BJ (cell line): ENCODE data around the gene TRA2B. TPM values are rescaled to one million over a fixed set of nuclear protein-coding genes. Genes with fewer than 3 reads are reported as not detected.

Experiments
- CTCF ChIA-PET: fragments of 350-600 bp; formaldehyde crosslinking; extraction: SDS; loops from one replicate; lab custom pipeline; 2021; ENCODE audit warnings: antibody characterized with exemption, inconsistent platforms; lab: Yijun Ruan, JAX
- POLR2A ChIA-PET: fragments of 300-600 bp; sonication (Branson Sonifier 250); formaldehyde crosslinking; extraction: SDS; loops from one replicate; lab custom pipeline; 2021; ENCODE audit warnings: antibody characterized with exemption; lab: Charles Lee
- DNase-seq: peaks from one replicate; pipeline ENCODE4 v3.0.0-alpha.2; 2011; ENCODE audit warnings: low read depth
- H3K27me3 ChIP-seq: 2 replicates; pipeline ENCODE4 v1.6.0; 2011; ENCODE audit warnings: low read length; ENCODE audit not compliant: control insufficient read depth, insufficient read depth
- H3K36me3 ChIP-seq: 2 replicates; pipeline ENCODE4 v1.5.1; 2011; ENCODE audit warnings: low read length; ENCODE audit not compliant: control insufficient read depth, insufficient read depth
- H3K4me3 ChIP-seq: 2 replicates; pipeline ENCODE4 v1.5.1; 2011; ENCODE audit warnings: low read depth, mild to moderate bottlenecking, control low read depth, low read length
- CTCF ChIP-seq: IDR thresholded peaks from 2 replicates; pipeline ENCODE4 v1.5.1; 2011; ENCODE audit warnings: low read depth, mild to moderate bottlenecking, control low read depth, inconsistent platforms, low read length, moderate library complexity; ENCODE audit not compliant: insufficient read depth
- polyA plus RNA-seq: library from polyadenylated mRNA; depleted of rRNA; stranded (reverse); fragments of >200 nt; gene quantifications from 2 replicates; pipeline ENCODE4 v1.2.3, GENCODE V29; 2011

Gene TRA2B
- polyA plus RNA-seq, 1 experiment: 129 TPM

- H3K4me3 ChIP-seq: no peak overlapping the region
- TF ChIP-seq CTCF: no peak
- CTCF ChIA-PET: interaction anchor here (9.5 kb wide), 1 partner anchor 15 kb away, joined by 98 read pairs; no protein-coding TSS in a partner anchor
- DNase-seq: no peak
- no peaks in the 10 kb centered on the region for H3K36me3 ChIP-seq
- POLR2A ChIA-PET: no interaction called here
- no peaks in the 10 kb centered on the region for H3K27me3 ChIP-seq
These were observed 20.8 kb upstream of the TRA2B start for GRCh38 chr3:185958626-185959025.

DNA sequence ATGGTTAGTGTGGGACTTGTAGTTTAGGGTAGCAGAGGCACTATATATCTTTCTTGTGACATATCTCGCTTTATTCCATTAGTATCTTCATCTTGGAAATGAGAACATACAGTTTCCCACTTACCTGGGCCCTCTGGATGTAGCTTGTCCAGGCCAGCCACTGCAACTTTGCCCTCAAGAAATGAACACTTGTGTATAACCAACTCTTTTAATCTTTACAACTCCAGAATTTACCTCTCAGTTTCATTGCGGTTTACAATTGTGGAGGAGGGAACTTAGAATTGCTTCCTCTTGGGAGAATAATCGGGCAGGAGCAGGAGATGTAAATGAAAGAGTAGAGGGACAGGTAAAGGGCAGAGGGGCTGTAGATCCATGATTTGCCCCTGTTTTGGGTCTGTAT, 18.4 kb upstream of the TRA2B start:
- ChIA-PET POLR2A (no interaction called here), CTCF (interaction anchor here (1.2 to 9.5 kb wide), 3 partner anchors 11 to 21 kb away, joined by 3 to 98 read pairs (median 6); no protein-coding TSS in a partner anchor)
- no peak for TF ChIP-seq CTCF
- Histone ChIP-seq H3K4me3 (no peak overlapping the region), H3K36me3 (no peaks in the 10 kb centered on the region), H3K27me3 (no peaks in the 10 kb centered on the region)
- no peak for DNase-seq

DNA sequence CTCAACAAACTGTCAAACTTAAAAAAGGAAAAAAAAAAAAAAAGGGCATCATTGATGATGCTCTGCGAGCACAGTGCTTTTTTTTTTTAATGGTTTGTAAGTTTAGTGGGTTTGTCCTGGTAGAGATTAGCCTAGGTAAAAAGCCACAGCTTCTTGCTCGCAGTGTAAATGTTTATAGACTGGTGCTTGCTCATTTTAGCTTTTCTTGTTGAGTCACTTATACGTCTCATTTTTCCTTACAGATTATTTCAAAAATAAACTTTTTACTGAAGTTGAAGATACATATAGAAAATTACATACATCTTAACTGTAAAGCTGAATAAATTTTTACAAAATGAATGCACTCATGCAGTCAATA, 16.5 kb upstream of the TRA2B start:
- H3K4me3 ChIP-seq: no peak overlapping the region
- ChIA-PET POLR2A (no interaction called here), CTCF (interaction anchor here (2.1 to 9.5 kb wide), 2 partner anchors 11 to 23 kb away, joined by 6 to 98 read pairs; no protein-coding TSS in a partner anchor)
- DNase-seq: no peak
- peaks cover 2% of the 10 kb centered on the region; the same call in 1 of the 2 replicates for H3K27me3 ChIP-seq
- no peak for TF ChIP-seq CTCF
- no peaks in the 10 kb centered on the region for H3K36me3 ChIP-seq

- TF ChIP-seq CTCF: no peak
- DNase-seq: no peak
- POLR2A ChIA-PET: no interaction called here
- H3K36me3 ChIP-seq: no peaks in the 10 kb centered on the region
- CTCF ChIA-PET: no interaction called here
- peaks cover 2% of the 10 kb centered on the region; the same call in 1 of the 2 replicates for H3K27me3 ChIP-seq
- no peak overlapping the region for H3K4me3 ChIP-seq
These were observed 12.9 kb upstream of the TRA2B start for GRCh38 chr3:185950728-185951127.

- no peak for DNase-seq
- H3K4me3 ChIP-seq: no peak overlapping the region
- ChIA-PET POLR2A (no interaction called here), CTCF (no interaction called here)
- no peak for TF ChIP-seq CTCF
- H3K36me3 ChIP-seq: no peaks in the 10 kb centered on the region
- peaks cover 2% of the 10 kb centered on the region; the same call in 1 of the 2 replicates for H3K27me3 ChIP-seq
These were observed 11.7 kb upstream of the TRA2B start for GRCh38 chr3:185949515-185949914.
